ENCODE results near the gene GCAT.

Gene GCAT

GRCh38 chr22:37822079-37822833 lies 14.5 kb downstream of the GCAT start:
- in situ Hi-C loops (cut with HindIII; ENCODE audit: low pct_unique_long_range_greater_than_20kb, low sequenced_read_pairs), result no loop called here
- no peak for DNase-seq (ENCODE audit: low read depth in 1 of 2, low spot score in 1 of 2)
- TF ChIP-seq JUND (IDR thresholded peaks at IDR 0.05; ENCODE audit: low read depth), result no peak

- no peak for DNase-seq (ENCODE audit: low read depth in 1 of 2, low spot score in 1 of 2)
- no peak for TF ChIP-seq JUND (IDR thresholded peaks at IDR 0.05; ENCODE audit: low read depth)
- in situ Hi-C loops (cut with HindIII; ENCODE audit: low pct_unique_long_range_greater_than_20kb, low sequenced_read_pairs), result no loop called here
Measured at GRCh38 chr22:37823134-37823985, 15.6 kb downstream of the GCAT start, which contains the start of gene GALR3. GALR3 (plus strand) TSS chr22:37823382; CDS start chr22:37823407, 25 bp downstream.

- in situ Hi-C loops (cut with HindIII; ENCODE audit: low pct_unique_long_range_greater_than_20kb, low sequenced_read_pairs), result no loop called here
- no peak for DNase-seq (ENCODE audit: low read depth in 1 of 2, low spot score in 1 of 2)
- TF ChIP-seq JUND (IDR thresholded peaks at IDR 0.05; ENCODE audit: low read depth), result no peak
Measured at GRCh38 chr22:37824674-37825641, 17.2 kb downstream of the GCAT start.

- no peak for TF ChIP-seq JUND (IDR thresholded peaks at IDR 0.05; ENCODE audit: low read depth)
- in situ Hi-C loops (cut with HindIII; ENCODE audit: low pct_unique_long_range_greater_than_20kb, low sequenced_read_pairs), result no loop called here
- no peak for DNase-seq (ENCODE audit: low read depth in 1 of 2, low spot score in 1 of 2)
Measured at GRCh38 chr22:37827056-37827455, 19.3 kb downstream of the GCAT start.

- TF ChIP-seq JUND (IDR thresholded peaks at IDR 0.05; ENCODE audit: low read depth), result no peak
Measured at GRCh38 chr22:37830093-37830842, 22.5 kb downstream of the GCAT start.

GRCh38 chr22:37831472-37831871 lies 23.7 kb downstream of the GCAT start:
- DNase-seq (ENCODE audit: low read depth in 1 of 2, low spot score in 1 of 2), result no peak
- no peak for TF ChIP-seq JUND (IDR thresholded peaks at IDR 0.05; ENCODE audit: low read depth)
- in situ Hi-C loops (cut with HindIII; ENCODE audit: low pct_unique_long_range_greater_than_20kb, low sequenced_read_pairs), result no loop called here

More at GRCh38 chr22:37830093-37830842, 22.5 kb downstream of the GCAT start:
- in situ Hi-C loops (cut with HindIII; ENCODE audit: low pct_unique_long_range_greater_than_20kb, low sequenced_read_pairs), result no loop called here
- no peak for DNase-seq (ENCODE audit: low read depth in 1 of 2, low spot score in 1 of 2)

GRCh38 chr22:37832022-37832857 lies 24.5 kb downstream of the GCAT start:
- in situ Hi-C loops (cut with HindIII; ENCODE audit: low pct_unique_long_range_greater_than_20kb, low sequenced_read_pairs), result no loop called here
- no peak for DNase-seq (ENCODE audit: low read depth in 1 of 2, low spot score in 1 of 2)
- TF ChIP-seq JUND (IDR thresholded peaks at IDR 0.05; ENCODE audit: low read depth), result no peak

- in situ Hi-C loops (cut with HindIII; ENCODE audit: low pct_unique_long_range_greater_than_20kb, low sequenced_read_pairs), result no loop called here
- no peak for TF ChIP-seq JUND (IDR thresholded peaks at IDR 0.05; ENCODE audit: low read depth)
- DNase-seq (ENCODE audit: low read depth in 1 of 2, low spot score in 1 of 2), result no peak
Measured at GRCh38 chr22:37842015-37842793, 34.5 kb downstream of the GCAT start.

GRCh38 chr22:37843741-37844089 lies 36.0 kb downstream of the GCAT start:
- no peak for DNase-seq (ENCODE audit: low read depth in 1 of 2, low spot score in 1 of 2)
- no peak for TF ChIP-seq JUND (IDR thresholded peaks at IDR 0.05; ENCODE audit: low read depth)
- in situ Hi-C loops (cut with HindIII; ENCODE audit: low pct_unique_long_range_greater_than_20kb, low sequenced_read_pairs), result no loop called here

GRCh38 chr22:37844904-37845329 lies 37.2 kb downstream of the GCAT start:
- no peak for DNase-seq (ENCODE audit: low read depth in 1 of 2, low spot score in 1 of 2)
- in situ Hi-C loops (cut with HindIII; ENCODE audit: low pct_unique_long_range_greater_than_20kb, low sequenced_read_pairs), result no loop called here
- TF ChIP-seq JUND (IDR thresholded peaks at IDR 0.05; ENCODE audit: low read depth), result no peak
